H1 (cell line): ENCODE results near the gene SMAGP. TPM values are rescaled to one million over a fixed set of nuclear protein-coding genes. Genes with fewer than 3 reads are reported as not detected.

ENCODE experiments used
- CTCF ChIP-seq, 3 experiments: IDR thresholded peaks; 1 replicate in 2 of 3; 2 replicates in 1 of 3; pipeline versions ENCODE4 v1.5.1 to v1.6.1; 2011; ENCODE audit warnings: low read length in 3 of 3, mild to moderate bottlenecking in 3 of 3, inconsistent platforms in 2 of 3, low read depth in 1 of 3, moderate library complexity in 1 of 3; ENCODE audit not compliant: insufficient read depth in 1 of 3; ENCODE audit errors: control extremely low read depth in 1 of 3
- KDM4A ChIP-seq: IDR thresholded peaks from one replicate; pipeline ENCODE4 v1.7.1; 2012; ENCODE audit warnings: low read depth, mild to moderate bottlenecking, moderate library complexity, low read length, inconsistent platforms; ENCODE audit not compliant: severe bottlenecking
- RXRA ChIP-seq: IDR thresholded peaks from 2 replicates; pipeline ENCODE4 v1.6.1; 2011; ENCODE audit warnings: low read depth, mild to moderate bottlenecking, low read length, moderate library complexity; ENCODE audit not compliant: insufficient read depth
- polyA plus RNA-seq, 7 experiments: library from polyadenylated mRNA; depleted of rRNA in 3 of 7; stranded (reverse) in 5 of 7; unstranded in 2 of 7; fragments of >200 nt in 5 of 7; fragments of 200-250 nt in 2 of 7; gene quantifications; 1 replicate in 5 of 7; 2 replicates in 1 of 7; 4 replicates in 1 of 7; pipeline versions ENCODE4 v1.2.1 to v1.2.3, GENCODE V29; 2011 to 2013; ENCODE audit warnings: missing spikeins in 2 of 7, mixed read lengths in 2 of 7
- total RNA-seq: library from RNA; stranded (reverse); fragmentation: NEBNext Ultra II Directional; extraction: Animal tissue kit (Norgen Biotek cat#: 25700); gene quantifications from 2 replicates; pipeline ENCODE4 v1.2.1, GENCODE V29; 2021

SMAGP gene
- total and polyA plus RNA-seq, 2 of the 8 experiments (the other 6 are each of a cell fraction or from before 2014, with no cell fraction given): 9.4 to 12.7 TPM

DNA sequence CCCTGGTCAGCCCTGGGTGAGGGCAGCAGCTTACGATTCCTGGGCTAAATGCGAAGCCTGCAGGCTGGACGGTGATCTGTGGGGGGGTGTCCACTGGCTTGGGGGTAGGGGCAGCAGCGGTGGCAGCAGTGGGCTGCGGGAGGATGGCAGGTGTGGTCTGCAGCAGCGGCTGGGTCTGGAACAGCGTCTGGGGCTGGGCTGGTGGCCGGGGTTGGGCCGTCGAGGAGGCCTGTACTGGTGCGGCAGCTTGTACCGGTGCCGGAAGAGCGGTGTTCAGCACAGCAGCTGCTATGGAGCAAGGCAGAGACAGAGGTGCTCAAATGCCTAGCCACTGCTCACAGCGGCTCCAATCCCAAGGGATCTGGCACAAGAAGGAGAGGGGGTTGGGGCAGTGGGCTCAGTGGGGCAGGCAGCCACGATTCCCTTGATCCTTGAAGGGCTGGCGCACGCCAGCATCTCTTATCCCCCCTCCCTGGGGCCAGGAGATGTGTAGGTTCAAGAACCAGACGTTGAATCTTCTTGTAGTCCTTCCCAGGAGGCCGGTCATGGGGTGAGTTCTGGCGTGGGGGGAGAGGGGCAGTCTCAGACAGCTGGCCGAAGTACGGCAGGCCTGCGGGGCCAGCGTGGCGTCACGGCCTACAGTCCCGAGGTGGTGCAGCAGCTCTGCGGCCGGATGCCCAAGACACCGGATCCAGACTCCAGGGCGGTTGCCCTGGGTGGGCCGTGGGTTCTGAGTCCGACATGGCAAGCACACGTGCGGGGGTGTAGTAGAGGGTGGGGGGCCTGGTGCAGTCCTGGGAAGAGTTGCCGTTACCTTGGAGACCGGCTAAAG is 72.3 kb downstream of the SMAGP start (continued):
- TF ChIP-seq RXRA (no peak), KDM4A (no peak), CTCF (IDR thresholded peaks at IDR 0.05; ENCODE audit: control extremely low read depth in 1 of 3, insufficient read depth in 1 of 3, low read depth in 1 of 3, low read length in 3 of 3) (no peak)
